Head of caudate nucleus (tissue), 42 donors: Measurements from ENCODE around the gene FBXL5.

Source experiments
- DNase-seq, 42 donors: peaks; one replicate each; pipeline versions ENCODE4 v3.0.0 to v3.0.0-alpha.2; 2020 to 2021; ENCODE audit warnings: mixed read lengths in 7 of 42
- intact Hi-C: fragments of 100-400 bp; cut with DNase I; formaldehyde crosslinking; loops from one replicate; pipeline ENCODE4 v1.15.0; 2022

The FBXL5 gene

DNA sequence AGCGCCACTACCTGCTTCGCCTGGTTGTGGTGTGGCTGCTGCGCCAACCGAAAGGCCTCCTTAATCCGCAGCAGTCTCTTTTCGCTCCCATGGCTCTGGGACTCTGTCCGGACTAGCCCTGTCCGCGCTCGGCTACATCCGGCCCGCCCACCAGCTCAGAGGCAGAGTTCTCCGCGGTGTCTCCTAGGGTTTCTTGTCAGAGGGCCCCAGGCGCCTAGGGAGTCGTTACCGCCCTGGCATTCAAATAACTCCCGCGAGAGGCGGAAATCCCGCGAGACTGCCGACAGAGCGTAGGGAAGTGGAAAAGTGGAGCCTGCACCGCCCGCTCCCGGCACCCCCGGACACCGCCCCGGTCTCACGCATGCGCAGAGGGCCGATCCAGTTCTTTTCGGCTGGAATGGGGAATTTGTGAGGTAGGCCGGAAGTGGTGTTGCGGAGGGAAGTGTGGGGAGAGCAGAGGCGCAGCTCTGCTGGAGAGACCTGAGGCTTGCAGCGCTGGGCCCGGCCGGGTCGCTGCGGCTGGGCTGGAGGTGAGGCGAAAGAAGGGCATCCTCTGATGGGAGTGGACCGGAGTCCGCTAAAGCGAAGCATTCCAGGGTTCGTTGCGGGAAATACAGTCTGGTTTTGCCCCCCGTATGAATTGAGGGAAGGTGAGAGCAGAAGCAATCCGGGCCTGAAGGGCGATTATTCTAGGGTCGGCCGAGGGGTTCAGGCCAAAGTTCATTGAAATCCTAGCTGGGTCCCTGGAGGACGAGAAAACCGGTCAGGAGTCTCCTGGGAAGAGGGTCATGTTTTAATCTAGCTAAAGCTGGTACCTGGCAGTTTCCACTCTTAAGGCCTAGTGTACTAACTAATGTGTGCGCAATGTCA lies 26.4 kb upstream of the FBXL5 start, which contains the start of gene FAM200B:
FAM200B (plus strand) TSS at position 456 of the 870 bp plus-strand sequence. CDS start 5,151 bp downstream, outside the sequence.
- intact Hi-C loops, result no loop called here
- peak; percentile 97 to 100 (median 99) for DNase-seq

DNA sequence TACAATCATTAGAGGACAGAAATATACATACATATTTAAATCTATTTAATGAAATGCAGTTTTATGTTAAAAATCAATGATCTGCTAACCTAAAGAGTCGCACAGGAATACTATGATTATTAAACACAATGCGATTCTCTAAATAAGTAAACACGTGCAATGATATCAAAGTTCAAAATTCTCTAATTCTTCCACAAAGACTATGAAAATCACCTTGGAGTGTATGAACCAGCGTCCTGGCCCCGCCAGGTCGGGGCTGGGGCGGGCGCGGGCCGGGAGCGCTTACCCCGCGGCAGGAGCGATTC lies 25.9 kb upstream of the FBXL5 start:
- no peak for DNase-seq
- intact Hi-C loops, result no loop called here

DNA sequence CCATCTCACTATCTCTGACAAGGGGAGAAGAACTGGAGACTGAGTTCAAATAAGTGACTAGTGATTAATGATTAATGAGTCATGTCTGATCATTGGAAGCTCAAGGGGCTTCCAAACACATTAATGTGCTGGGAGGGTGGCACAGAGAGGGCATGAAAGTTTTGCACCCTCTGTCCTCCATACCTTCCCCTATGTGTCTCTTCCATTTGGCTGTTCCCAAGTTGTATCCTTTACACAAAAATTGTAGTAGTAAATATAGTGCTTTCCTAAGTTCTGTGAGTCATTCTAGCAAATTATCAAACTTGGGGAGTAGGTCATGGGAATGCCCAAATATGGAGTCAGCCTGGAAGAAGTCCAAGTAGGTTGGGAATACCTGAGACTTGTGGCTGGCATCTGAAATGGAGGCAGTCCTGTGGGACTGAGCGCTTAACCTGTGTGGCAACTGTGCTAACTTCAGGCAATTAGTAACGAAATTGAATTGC lies 22.4 kb upstream of the FBXL5 start:
- DNase-seq, result no peak
- intact Hi-C loops, result no loop called here

DNA sequence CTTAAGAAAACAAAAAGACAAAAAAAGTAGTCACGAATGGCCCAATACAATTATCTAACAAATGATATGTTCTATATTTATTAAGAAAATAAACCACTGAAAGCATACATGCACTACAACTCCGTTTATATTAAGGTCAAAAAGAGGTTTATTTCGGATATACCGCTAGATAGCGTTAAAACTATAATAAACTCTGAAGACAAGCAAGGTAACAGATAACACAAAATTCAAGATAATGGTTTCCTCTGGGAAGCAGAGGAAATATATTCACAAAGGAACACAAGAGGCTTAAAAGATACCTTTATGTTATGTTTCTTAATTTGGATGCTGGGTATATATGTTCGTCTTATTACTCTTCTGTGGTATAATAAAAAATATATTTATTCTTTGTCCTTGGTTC lies 21.7 kb upstream of the FBXL5 start:
- DNase-seq, result no peak
- intact Hi-C loops, result no loop called here

DNA sequence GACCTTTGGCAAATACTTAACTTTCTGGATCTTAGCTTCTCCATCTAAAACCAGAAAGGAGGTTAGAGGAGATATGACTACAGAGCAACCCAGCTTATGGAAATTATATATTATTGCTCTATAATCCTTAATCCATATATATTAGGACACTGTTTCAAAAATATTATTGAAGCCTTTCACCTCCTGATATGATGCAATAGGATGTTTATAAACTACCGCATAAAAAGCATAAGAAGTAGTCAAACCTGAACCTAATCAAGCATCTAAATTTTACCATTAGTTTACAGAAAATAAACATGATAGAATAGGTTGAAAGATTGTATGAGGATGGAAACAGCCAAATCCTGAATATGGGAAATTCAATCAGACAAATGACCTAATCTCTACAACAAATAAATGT lies 20.9 kb upstream of the FBXL5 start:
- intact Hi-C loops, result no loop called here
- DNase-seq, result no peak

DNA sequence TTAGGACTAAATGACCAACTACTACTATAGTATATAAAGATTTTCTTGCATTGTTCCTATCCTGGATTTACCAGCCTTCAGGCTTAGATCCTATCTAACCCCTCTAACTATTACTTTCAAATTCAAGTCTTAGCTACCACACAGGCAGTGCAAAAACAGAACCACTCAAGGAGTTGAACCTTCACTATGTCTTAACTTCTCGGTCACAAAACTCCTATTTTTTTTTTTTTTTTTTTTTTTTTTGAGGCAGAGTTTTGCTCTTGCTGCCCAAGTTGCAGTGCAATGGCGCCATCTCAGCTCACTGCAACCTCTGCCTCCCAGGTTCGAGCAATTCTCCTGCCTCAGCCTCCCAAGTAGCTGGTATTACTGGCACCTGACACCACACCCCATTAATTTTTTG lies 20.2 kb upstream of the FBXL5 start:
- DNase-seq, result no peak
- intact Hi-C loops, result no loop called here

DNA sequence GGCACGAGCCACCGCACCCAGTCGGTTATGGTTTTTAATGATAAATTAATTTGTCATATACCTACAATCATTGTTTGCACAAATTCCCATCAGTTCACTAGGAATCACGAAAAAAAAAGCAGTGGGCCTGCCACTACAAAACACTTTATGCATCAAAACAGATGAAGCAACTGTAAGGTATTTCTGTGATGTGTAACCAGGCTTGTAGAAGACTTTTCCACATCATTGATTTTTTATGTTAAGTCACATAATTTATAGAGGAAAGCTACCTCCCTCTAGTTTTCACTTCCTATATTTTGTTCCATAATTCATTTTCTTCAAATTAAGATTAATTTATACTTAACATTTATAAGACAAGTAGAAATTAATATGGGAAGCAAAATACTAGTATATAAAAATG lies 19.8 kb upstream of the FBXL5 start:
- DNase-seq, result no peak
- intact Hi-C loops, result no loop called here

DNA sequence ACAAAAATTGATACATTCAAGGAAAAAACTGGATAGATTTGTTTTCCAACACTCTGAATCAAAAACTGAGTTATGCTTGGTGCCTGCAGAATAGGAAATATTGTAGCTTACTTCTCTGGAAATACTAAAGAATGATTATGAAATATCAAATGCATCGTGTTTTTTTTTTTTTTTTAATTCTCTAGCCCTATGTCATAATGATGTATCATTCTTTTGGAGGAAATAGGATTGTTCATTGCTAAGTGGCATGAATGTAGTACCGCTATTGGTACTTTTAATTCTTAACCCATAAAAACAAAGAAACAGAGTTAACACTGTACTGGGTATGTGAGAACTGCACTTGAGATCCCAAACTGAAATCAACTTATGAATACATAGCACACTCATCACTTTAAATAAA lies 18.9 kb upstream of the FBXL5 start:
- no peak for DNase-seq
- intact Hi-C loops, result no loop called here

DNA sequence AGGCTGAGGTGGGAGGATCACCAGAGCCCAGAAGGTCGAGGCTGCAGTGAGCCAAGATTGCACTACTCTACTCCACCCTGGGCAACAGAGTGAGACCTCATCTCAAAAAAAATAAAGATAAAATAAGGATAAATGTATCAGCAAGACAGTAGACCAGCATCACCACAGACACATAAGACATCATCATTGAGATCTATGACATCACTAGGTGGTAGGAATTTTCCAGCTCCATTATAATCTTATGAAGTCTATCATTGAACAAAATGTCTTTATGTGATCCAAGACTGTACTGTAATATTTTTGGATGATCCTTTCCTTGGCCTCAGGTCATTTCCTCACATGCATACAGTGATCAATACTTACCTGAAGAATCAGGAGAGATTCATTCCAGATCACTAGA lies 18.2 kb upstream of the FBXL5 start:
- intact Hi-C loops, result no loop called here
- DNase-seq, result no peak

DNA sequence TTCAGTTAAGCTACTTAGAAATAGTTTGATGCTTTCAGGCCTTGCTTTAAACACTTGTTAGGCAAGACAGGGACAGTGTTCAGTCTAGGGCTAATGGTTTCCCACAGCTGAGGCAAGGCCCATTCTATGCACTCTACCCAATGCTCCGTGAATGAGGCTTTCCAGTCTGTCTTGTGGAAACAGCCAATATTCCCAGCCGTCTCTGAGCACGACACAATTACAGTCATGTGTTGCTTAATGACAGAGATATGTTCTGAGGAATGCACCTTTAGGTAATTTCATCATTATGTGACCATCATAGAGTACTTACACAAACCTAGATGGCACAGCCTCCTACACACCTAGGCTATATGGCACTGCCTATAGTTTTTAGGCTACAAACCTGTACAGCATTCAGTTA lies 16.9 kb upstream of the FBXL5 start:
- no peak for DNase-seq

DNA sequence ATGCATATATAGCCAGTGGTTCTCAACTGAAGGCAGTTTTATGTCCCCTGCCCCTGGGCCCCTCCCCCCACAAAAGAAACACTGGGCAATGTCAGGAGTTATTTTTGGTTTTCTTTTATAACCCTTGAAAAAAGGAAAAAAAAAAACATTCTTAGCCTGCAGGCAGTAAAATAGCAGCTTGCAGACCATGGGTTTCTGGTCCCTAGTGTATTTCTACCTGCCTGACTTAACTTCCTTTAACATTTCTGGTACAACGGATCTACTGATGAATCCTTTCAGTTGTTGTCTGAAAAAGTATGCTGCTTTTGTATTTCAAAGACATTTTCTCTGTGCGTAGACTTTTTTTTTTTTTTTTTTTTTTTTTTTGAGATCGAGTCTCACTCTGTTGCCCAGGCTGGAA lies 15.4 kb upstream of the FBXL5 start:
- intact Hi-C loops, result no loop called here

More for the DNA sequence above, 16.9 kb upstream of the FBXL5 start:
- intact Hi-C loops, result no loop called here

DNA sequence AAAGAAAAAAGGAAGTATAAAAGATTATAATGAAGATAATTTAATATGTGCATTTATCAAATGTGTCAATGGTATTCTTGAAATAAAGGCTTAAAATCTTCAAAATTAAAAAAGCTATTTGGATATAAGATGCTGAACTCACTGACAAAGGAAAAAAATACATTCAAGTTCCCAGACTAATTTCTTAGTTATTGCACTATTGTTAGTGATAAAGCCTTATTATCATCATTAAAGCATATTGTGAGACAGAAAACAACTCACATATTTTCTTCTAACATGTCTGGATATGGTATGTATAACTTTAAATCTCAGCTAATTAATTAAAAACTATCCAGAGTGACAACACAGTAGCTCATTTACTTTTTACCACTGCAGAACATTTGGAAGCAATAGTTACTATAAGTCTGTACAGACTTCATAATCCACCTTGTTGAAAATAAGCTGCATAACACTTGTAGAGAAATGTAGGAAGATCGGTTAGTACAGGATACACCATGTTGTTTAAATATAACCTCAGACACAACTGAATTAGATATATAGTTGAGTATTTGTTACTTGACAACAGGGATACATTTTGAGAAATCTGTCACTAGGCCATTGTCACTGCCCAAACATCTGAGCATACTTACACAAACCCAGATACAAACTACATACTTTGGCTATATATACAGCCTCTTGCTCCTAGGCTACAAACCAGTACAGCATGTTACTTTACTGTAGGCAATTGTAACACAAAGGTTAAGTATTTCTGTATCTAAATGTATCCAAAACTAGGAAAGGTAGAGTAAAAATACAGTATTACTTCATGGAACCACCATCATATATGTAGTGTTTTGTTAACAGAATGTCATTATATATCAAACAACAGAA lies 13.6 kb upstream of the FBXL5 start:
- intact Hi-C loops, result no loop called here
- no peak for DNase-seq

More for the DNA sequence above, 15.4 kb upstream of the FBXL5 start:
- DNase-seq, result no peak

DNA sequence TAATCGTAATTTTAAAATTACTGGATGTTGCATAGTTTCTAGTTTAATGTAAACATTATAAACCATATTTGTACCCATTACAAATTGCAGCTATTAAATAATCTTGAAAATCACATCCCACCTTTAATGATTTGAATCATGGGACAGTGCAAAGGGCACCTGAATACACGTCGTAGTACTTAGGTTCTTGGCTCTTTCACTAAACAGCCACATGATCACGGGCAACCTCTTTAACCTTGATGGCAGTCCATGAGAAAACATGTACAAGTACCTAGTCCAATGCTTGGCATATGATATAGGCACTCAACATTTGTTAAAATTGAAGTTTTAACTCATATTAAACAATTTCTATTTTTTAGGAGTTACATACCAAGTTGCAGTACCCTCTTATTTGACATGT lies 11.8 kb upstream of the FBXL5 start:
- intact Hi-C loops, result no loop called here
- no peak for DNase-seq

DNA sequence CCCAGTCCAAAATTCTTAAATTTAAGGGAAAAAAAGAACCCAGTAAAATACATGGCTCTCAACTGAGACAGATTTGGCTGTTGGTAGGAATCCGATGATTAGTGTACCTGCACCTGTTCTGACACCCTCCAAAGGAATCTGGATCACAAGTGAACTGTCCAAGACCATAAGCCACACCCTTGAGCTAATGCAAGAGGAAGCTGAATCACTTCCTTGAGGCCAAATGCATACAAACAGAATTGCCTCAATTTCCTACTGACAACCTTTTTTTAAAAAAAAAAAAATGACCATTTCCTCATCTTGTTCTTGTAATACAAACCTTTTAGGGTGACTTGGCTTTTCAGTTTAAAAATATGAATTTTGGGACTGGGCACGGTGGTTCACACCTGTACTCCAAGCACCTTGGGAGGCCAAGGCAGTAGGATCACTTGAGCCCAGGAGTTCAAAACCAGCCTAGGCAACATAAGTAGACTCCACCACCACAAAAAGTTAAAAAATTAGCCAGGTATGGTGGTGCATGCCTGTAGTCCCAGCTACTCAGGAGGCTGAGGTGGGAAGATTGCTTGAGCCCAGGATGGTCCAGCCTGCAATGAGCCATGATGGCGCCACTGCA lies 10.7 kb upstream of the FBXL5 start:
- DNase-seq, result no peak
- intact Hi-C loops, result no loop called here

DNA sequence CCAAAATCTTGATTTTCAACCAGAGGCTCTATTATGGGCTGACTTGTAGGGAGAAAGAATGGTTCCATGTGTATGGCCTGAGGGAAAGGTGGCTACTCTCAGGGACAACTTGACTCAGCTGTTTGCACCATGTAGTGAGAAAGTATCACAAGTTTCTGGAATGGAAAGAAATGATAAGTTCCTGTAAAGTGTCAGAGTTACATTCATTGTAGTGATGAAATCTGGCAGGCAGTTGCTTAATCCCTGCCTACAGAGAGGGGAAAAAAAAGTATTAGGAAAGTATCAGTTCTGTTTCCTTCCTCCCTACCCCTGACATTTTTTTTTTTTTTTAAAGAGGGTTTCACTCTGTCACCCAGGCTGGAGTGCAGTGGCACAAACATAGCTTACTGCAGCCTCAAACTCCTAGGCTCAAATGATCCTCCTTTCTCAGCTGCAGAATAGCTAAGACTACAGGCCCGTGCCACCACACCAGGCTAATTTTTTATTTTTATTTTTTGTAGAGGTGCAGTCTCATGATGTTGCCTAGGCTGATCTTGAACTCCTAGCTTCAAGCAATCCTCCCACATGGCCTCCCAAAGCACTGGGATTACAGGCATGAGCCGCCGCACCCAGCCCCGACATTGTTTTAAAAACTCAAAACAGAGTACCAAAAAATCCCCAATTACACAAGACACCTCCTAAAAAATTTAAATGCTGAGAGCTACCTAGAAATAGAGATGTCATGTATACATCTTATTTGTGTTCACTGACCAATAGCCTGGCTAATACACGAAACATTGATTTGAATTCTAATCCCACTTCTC lies 4.8 kb upstream of the FBXL5 start:
- intact Hi-C loops, result no loop called here
- no peak for DNase-seq

DNA sequence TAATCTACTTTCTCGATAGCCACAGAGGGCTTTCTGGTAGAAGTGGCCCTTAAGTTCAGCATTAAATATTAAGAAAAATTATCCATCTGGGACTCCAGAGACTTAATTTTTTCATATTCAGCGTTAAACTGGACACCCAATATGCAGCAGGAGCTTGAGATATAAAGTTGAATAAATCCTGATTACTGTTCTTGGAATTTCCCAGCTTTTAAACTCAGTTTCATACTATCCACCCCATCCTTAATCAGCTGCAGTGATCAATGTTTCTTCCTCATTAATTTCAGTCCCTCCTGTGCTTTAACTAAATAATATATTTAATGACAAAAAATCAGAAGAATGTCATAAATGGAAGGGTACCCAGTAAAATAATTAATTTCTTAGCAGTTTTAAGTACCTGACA lies 3.6 kb upstream of the FBXL5 start:
- intact Hi-C loops, result no loop called here
- no peak for DNase-seq

DNA sequence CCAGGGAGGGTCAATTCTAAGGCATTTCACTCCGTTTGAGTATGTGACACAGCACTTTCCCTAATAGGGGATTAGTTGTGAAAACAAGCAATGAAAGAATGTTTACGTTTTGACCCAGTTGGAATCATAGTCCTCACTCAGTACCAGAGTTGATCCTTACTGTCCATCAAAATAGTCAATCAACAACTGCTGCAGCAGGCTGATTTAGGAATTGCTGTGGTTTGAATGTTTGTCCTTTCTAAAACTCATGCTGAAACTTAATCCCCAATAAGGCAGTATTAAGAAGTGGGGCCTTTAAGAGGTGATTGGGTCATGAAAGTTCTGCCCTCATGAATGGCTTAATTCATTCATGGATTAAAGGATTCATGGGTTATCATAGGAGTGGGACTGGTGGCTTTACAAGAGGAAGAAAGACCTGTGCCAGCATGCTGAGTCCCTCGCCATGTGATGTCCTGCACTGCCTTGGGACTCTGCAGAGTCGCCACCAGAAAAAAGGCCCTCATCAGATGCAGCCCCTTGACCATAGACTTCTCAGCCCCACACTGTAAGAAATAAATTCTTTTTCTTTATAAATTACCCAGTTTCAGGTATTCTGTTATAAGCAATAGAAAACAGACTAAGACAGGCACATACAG lies 3.1 kb upstream of the FBXL5 start:
- DNase-seq, result no peak
- intact Hi-C loops, result no loop called here

DNA sequence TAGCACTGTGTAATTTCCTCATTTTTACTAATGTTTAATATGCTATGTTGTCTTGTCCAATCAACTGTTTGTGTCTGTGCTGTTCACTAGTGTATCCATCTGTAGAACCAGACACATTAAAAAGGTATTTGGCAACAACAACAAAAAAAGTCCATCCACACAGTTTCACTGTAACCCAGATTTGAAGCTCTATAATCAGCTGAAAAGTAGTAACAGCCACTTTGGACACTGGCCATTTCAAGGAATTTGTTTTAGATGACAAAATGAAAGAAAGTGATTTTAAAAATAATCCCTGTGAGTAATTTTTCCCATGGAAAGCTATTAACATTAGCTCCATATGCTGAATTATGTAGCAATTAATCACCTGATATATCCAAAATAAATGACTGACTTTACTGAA lies 2.2 kb upstream of the FBXL5 start:
- intact Hi-C loops, result no loop called here
- DNase-seq, result no peak

DNA sequence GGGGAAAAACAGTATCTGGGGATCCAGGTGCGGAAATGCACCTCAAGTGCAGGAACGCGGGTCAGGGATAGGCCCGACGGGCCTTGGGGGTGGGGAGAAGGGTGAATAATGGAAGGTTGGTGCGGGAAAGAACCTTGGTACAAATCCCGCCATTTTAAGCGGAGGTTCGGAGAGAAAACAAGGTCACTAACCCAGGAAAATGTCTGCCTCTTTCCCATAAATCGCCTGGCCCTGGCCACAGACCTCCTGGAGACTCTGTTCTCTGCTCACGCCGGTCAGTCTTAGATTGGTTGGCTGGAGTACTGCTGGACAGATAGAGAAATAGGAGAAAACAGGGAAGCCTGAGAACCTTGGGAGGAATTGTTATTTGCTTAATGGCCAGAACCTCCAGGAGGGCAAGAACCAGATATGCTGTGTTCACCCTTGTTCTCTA lies 897 bp upstream of the FBXL5 start:
- intact Hi-C loops, result no loop called here
- peak in 11 of 42 donors; percentile 15 to 70 (median 57) for DNase-seq
